Neural progenitor cell (in vitro differentiated cells): Measurements from ENCODE around the gene PSMD8.

Source experiments
- CTCF ChIP-seq: fragments of 200-600 bp; sonication (generic); IDR thresholded peaks from 2 replicates; pipeline ENCODE4 v1.5.1; 2017; ENCODE audit warnings: antibody characterized with exemption, mild to moderate bottlenecking
- EZH2 ChIP-seq: fragments of 200-600 bp; sonication (generic); IDR thresholded peaks from 2 replicates; pipeline ENCODE4 v1.6.1; 2017; ENCODE audit warnings: antibody characterized with exemption, mild to moderate bottlenecking, moderate library complexity
- EZH2phosphoT487 ChIP-seq: fragments of 200-600 bp; sonication (generic); IDR thresholded peaks from 2 replicates; pipeline ENCODE4 v1.6.1; 2017; ENCODE audit warnings: antibody characterized with exemption

- TF ChIP-seq CTCF (no peak), EZH2 (no peak), EZH2phosphoT487 (no peak)
Observed at GRCh38 chr19:38405276-38405675, 30.9 kb downstream of the PSMD8 start.
